Activated CD8-positive, alpha-beta T cell treated with anti-CD3 and anti-CD28 coated beads for 36 hours (primary cell): Measurements from ENCODE around the gene FRZB. TPM values are rescaled to one million over a fixed set of nuclear protein-coding genes. Genes with fewer than 3 reads are reported as not detected.
"Not testable (repeated sequence)": the region's sequence is repeated elsewhere in the genome, so short reads cannot be mapped to it uniquely, and the experiment has no call there.

ENCODE experiments used
- ATAC-seq: fragments of 200-7000 bp; cut with Tn5 transposase; one replicate; pipeline ENCODE4 v1.10.0; 2021; ENCODE audit warnings: mild to moderate bottlenecking, moderate library complexity
- CTCF ChIA-PET: fragments of 350-600 bp; sonication (Branson Sonifier 250); formaldehyde crosslinking; loops from one replicate; lab custom pipeline; 2021; ENCODE audit warnings: antibody characterized with exemption; lab: Charles Lee
- POLR2A ChIA-PET: fragments of 350-600 bp; sonication (Branson Sonifier 250); formaldehyde crosslinking; loops from one replicate; lab custom pipeline; 2021; ENCODE audit warnings: antibody characterized with exemption; lab: Charles Lee
- DNase-seq: peaks from one replicate; pipeline ENCODE4 v3.0.0-alpha.2; 2020
- H3K27ac Mint-ChIP-seq: one replicate; pipeline ENCODE4 v1.8.0; 2021; ENCODE audit warnings: mild to moderate bottlenecking, mixed read lengths
- H3K27me3 Mint-ChIP-seq: one replicate; pipeline ENCODE4 v1.8.0; 2021; ENCODE audit warnings: mixed read lengths
- H3K36me3 Mint-ChIP-seq: one replicate; pipeline ENCODE4 v1.8.0; 2021; ENCODE audit warnings: low read depth, mixed read lengths
- H3K4me1 Mint-ChIP-seq: one replicate; pipeline ENCODE4 v1.8.0; 2021; ENCODE audit warnings: low read depth, mixed read lengths
- H3K4me3 Mint-ChIP-seq: one replicate; pipeline ENCODE4 v1.8.0; 2021; ENCODE audit warnings: mild to moderate bottlenecking, moderate library complexity, mixed read lengths
- H3K9me3 Mint-ChIP-seq: one replicate; pipeline ENCODE4 v1.8.0; 2021; ENCODE audit warnings: mixed read lengths
- CTCF ChIP-seq: fragments of 200-600 bp; IDR thresholded peaks from one replicate; pipeline ENCODE4 v1.8.0; 2022; ENCODE audit warnings: antibody characterized with exemption, mild to moderate bottlenecking
- intact Hi-C: fragments of 100-400 bp; cut with micrococcal nuclease; formaldehyde crosslinking; loops from one replicate; pipeline ENCODE4 v1.10.0; 2022
- total RNA-seq, 2 experiments: library from RNA; stranded (reverse); gene quantifications; one replicate each; pipeline ENCODE4 v1.2.3, GENCODE V29; 2021

Gene FRZB
- total RNA-seq, 2 experiments from 2014 or later, result not detected

- intact Hi-C loops, result no loop called here
- POLR2A ChIA-PET, result no interaction called here
- DNase-seq, result no peak
- ATAC-seq, result no peak
- Mint-ChIP-seq H3K36me3 (no peaks in the 10 kb centered on the region), H3K4me3 (no peak overlapping the region), H3K4me1 (no peaks in the 10 kb centered on the region), H3K27me3 (peaks cover 1% of the 10 kb centered on the region), H3K27ac (no peak overlapping the region), H3K9me3 (peaks cover 10% of the 10 kb centered on the region)
- CTCF ChIA-PET, result no interaction called here
- no peak for TF ChIP-seq CTCF
These were observed 17.0 kb upstream of the FRZB start for GRCh38 chr2:182883451-182883850.

- intact Hi-C loops, POLR2A ChIA-PET, H3K27ac Mint-ChIP-seq, H3K4me1 Mint-ChIP-seq, H3K9me3 Mint-ChIP-seq, CTCF ChIA-PET, H3K36me3 Mint-ChIP-seq, H3K27me3 Mint-ChIP-seq, ATAC-seq, H3K4me3 Mint-ChIP-seq, DNase-seq: not testable (repeated sequence)
These were observed 13.7 kb upstream of the FRZB start for GRCh38 chr2:182880100-182880499.

- H3K9me3 Mint-ChIP-seq, result peaks cover 14% of the 10 kb centered on the region
- H3K4me1 Mint-ChIP-seq, H3K27ac Mint-ChIP-seq, H3K36me3 Mint-ChIP-seq, H3K4me3 Mint-ChIP-seq, DNase-seq, CTCF ChIA-PET, ATAC-seq, H3K27me3 Mint-ChIP-seq, POLR2A ChIA-PET, intact Hi-C loops: not testable (repeated sequence)
These were observed 10.2 kb upstream of the FRZB start for GRCh38 chr2:182876653-182877052.

GRCh38 chr2:182870227-182870626 is 3.8 kb upstream of the FRZB start:
- ChIA-PET CTCF (interaction anchor here (1.4 kb wide), 1 partner anchor 110 kb away, joined by 3 read pairs; no protein-coding TSS in a partner anchor), POLR2A (no interaction called here)
- peaks cover 45% of the 10 kb centered on the region for H3K27me3 Mint-ChIP-seq
- intact Hi-C loops, result no loop called here
- DNase-seq (peak; percentile 38), ATAC-seq (no peak)
- H3K27ac Mint-ChIP-seq, result no peak overlapping the region
- no peak overlapping the region for H3K4me3 Mint-ChIP-seq
- peaks cover 11% of the 10 kb centered on the region for H3K4me1 Mint-ChIP-seq
- TF ChIP-seq CTCF, result no peak
- H3K36me3 Mint-ChIP-seq, result no peaks in the 10 kb centered on the region
- peaks cover 5% of the 10 kb centered on the region for H3K9me3 Mint-ChIP-seq

GRCh38 chr2:182868054-182868796 is 1.8 kb upstream of the FRZB start:
- Mint-ChIP-seq H3K27ac (no peak overlapping the region), H3K4me1 (peaks cover 11% of the 10 kb centered on the region), H3K9me3 (no peaks in the 10 kb centered on the region), H3K27me3 (peaks cover 53% of the 10 kb centered on the region), H3K4me3 (no peak overlapping the region), H3K36me3 (no peaks in the 10 kb centered on the region)
- POLR2A ChIA-PET, result interaction anchor here (0.6 kb wide), 1 partner anchor 89 kb away, joined by 3 read pairs; no protein-coding TSS in a partner anchor
- intact Hi-C loops, result no loop called here
- DNase-seq, result no peak
- CTCF ChIA-PET, result interaction anchor here (1.4 kb wide), 1 partner anchor 27 kb away, joined by 3 read pairs; no protein-coding TSS in a partner anchor
- TF ChIP-seq CTCF, result no peak
- ATAC-seq, result no peak

- CTCF ChIA-PET, result interaction anchor here (1.1 to 1.4 kb wide), 2 partner anchors 27 to 83 kb away, joined by 3 read pairs; no protein-coding TSS in a partner anchor
These were observed 1.1 kb upstream of the FRZB start for GRCh38 chr2:182867426-182868053.

More at GRCh38 chr2:182867426-182868053, 1.1 kb upstream of the FRZB start:
- Mint-ChIP-seq H3K27ac (no peak overlapping the region), H3K9me3 (no peaks in the 10 kb centered on the region), H3K27me3 (peaks cover 56% of the 10 kb centered on the region), H3K36me3 (no peaks in the 10 kb centered on the region), H3K4me3 (no peak overlapping the region), H3K4me1 (peaks cover 11% of the 10 kb centered on the region)
- POLR2A ChIA-PET, result interaction anchor here (0.6 kb wide), 1 partner anchor 89 kb away, joined by 3 read pairs; no protein-coding TSS in a partner anchor
- ATAC-seq, result no peak
- TF ChIP-seq CTCF, result no peak
- intact Hi-C loops, result no loop called here
- DNase-seq, result no peak
